Subcutaneous adipose tissue (tissue), 4 donors: ENCODE data around the gene FDX2. TPM values are rescaled to one million over a fixed set of nuclear protein-coding genes. Genes with fewer than 3 reads are reported as not detected.

Experiments used
- total RNA-seq, 4 donors: library from RNA; depleted of rRNA; stranded (reverse); fragments of >200 nt; gene quantifications; one replicate each; pipeline ENCODE4 v1.1.0, GENCODE V29; 2016
- TF ChIP-seq, protein P1 (sequence below): fragments of 450-650 bp; IDR thresholded peaks from one replicate; pipeline ENCODE4 v1.5.1; 2016; ENCODE audit warnings: low read depth, mild to moderate bottlenecking, control low read depth, antibody characterized with exemption, moderate library complexity

FDX2 gene
- total RNA-seq, 4 donors from 2014 or later = 7.3 to 17.2 (median 9.1) TPM

GRCh38 chr19:10329555-10329954 lies 13.7 kb upstream of the FDX2 start:
- TF ChIP-seq, protein P1, sequence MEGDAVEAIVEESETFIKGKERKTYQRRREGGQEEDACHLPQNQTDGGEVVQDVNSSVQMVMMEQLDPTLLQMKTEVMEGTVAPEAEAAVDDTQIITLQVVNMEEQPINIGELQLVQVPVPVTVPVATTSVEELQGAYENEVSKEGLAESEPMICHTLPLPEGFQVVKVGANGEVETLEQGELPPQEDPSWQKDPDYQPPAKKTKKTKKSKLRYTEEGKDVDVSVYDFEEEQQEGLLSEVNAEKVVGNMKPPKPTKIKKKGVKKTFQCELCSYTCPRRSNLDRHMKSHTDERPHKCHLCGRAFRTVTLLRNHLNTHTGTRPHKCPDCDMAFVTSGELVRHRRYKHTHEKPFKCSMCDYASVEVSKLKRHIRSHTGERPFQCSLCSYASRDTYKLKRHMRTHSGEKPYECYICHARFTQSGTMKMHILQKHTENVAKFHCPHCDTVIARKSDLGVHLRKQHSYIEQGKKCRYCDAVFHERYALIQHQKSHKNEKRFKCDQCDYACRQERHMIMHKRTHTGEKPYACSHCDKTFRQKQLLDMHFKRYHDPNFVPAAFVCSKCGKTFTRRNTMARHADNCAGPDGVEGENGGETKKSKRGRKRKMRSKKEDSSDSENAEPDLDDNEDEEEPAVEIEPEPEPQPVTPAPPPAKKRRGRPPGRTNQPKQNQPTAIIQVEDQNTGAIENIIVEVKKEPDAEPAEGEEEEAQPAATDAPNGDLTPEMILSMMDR = no peak

DNA sequence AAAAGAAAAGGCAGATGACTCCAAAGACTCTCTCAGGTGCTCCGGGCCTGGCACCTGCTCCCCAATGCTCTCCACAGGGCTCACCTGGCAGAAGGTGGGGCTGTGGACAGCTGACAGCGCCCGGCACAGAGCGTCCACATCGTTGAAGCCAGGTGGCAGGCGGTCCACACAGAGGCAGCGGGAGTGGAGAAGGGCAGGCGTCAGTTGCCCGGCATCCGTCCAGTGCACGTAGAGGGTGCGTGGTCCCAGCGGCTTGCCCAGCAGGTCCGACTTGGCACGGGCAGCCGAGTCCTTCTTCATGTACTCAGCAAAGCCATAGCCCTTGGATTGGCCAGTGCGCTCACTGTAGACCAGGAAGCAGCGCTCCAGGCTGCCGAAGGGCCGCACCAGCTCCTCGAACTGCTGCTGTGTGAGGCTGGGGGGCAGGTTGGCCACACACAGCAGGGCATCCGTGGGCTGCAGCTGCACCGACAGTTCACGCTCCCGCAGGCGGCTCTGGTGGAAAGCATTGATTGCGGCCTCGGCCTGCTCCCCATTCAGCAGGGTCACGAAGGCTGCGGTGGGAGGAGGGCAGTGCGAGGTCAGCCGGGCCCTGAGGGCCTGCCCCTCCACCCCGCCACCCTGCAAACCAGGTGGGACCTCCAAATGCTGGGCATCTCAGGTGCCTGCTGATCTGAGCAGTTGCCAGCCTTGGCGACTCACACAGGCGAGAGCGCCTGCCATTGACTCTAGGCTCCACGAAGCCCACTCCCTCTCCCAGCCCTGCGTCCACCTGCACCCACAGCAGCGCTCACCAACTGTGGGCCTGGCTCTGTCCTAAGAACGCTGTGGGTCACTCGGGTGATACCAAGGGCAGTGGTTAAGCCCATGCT lies 13.0 kb upstream of the FDX2 start:
- TF ChIP-seq, protein P1 = no peak

- TF ChIP-seq, protein P1 = no peak
These were observed 12.0 kb upstream of the FDX2 start for GRCh38 chr19:10327793-10328192.

- TF ChIP-seq, protein P1 = no peak
These were observed 9.9 kb upstream of the FDX2 start for GRCh38 chr19:10325732-10326131.

GRCh38 chr19:10321874-10322835 lies 6.3 kb upstream of the FDX2 start:
- TF ChIP-seq, protein P1 = no peak

DNA sequence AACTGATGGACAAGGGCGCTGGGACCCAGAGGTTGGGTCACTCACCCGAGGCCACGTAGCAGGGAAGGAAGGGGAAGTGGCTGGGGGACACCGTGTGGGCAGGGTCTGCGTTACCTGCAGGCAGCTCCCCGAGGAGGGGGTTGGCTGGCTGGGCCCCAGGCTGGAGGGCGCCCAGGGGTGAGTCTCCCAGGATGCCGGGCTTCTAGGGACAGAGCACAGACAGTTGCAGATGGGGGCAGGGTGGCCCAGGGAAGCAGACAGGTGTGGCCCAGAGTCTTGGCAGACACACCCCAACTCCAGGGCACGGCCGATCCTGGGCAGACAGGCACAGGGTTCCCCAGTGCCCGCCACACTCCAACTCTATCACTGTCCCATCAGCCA lies 5.6 kb upstream of the FDX2 start:
- TF ChIP-seq, protein P1 = no peak
